Measurements from ENCODE around the gene ALOX12B. TPM values are rescaled to one million over a fixed set of nuclear protein-coding genes. Genes with fewer than 3 reads are reported as not detected.

ALOX12B gene
- total and polyA plus RNA-seq, 2 of the 8 experiments (the other 6 are each of a cell fraction or from before 2014, with no cell fraction given): 0.86 TPM; not detected in 1

- no peak overlapping the region for H3K4me3 ChIP-seq (ENCODE audit: extremely low read depth in 1 of 4, insufficient read depth in 2 of 4, low read depth in 3 of 4, low read length in 4 of 4)
- no peak overlapping the region for H2AK5ac ChIP-seq (ENCODE audit: low read depth, low read length)
- H2BK20ac ChIP-seq (ENCODE audit: low read length): no peak overlapping the region
- H4K20me1 ChIP-seq (replicated peaks in 1 of 2; ENCODE audit: control insufficient read depth in 1 of 2, insufficient read depth in 2 of 2, low read length in 2 of 2): peaks cover 2 to 6% of the 10 kb centered on the region in 2 experiments
- H3K36me3 ChIP-seq (ENCODE audit: control insufficient read depth in 2 of 4, insufficient read depth in 4 of 4, low read length in 3 of 4): no peaks in the 10 kb centered on the region
- H3K4me1 ChIP-seq (replicated peaks in 1 of 4; ENCODE audit: control insufficient read depth in 3 of 4, insufficient read depth in 4 of 4, low read length in 3 of 4): peaks cover 0 to 22% (median 9%) of the 10 kb centered on the region in 4 experiments; a peak in 6 of 7 replicates
- H4K8ac ChIP-seq (ENCODE audit: extremely low read depth, insufficient read depth, low read length): no peak overlapping the region
- H3K23me2 ChIP-seq (ENCODE audit: low read depth, low read length): peaks cover 13% of the 10 kb centered on the region
- DNase-seq (ENCODE audit: low read depth in 1 of 2, low spot score in 2 of 2) (no peak), FAIRE-seq (no peak)
- ChIA-PET POLR2A (ENCODE audit: partially characterized antibody) (interaction anchor here (1.2 to 1.3 kb wide), 2 partner anchors 10 to 47 kb away, joined by 3 to 4 read pairs; no protein-coding TSS in a partner anchor), CTCF (ENCODE audit: partially characterized antibody) (interaction anchor here (0.6 to 17.3 kb wide), 15 partner anchors 14 to 713 kb away, joined by 3 to 315 read pairs (median 5); partner anchors contain the start of genes ALOX12B and ALOXE3)
- no peak overlapping the region for H3K23ac ChIP-seq (ENCODE audit: insufficient read length)
- WGBS, 2 experiments (ENCODE audit: extremely low coverage in 1 of 2, insufficient coverage in 1 of 2, insufficient read length in 1 of 2, insufficient replicate concordance in 2 of 2, low coverage in 1 of 2, low lambda C conversion rate in 2 of 2, missing lambda C conversion rate in 1 of 2): 80% methylated on average over 3 of the region's 3 CpGs; no CpG with 5 or more reads in 1 of the 2 experiments
- H3K9ac ChIP-seq (replicated peaks in 1 of 4; ENCODE audit: extremely low read depth in 1 of 4, low read depth in 3 of 4, low read length in 3 of 4): no peak overlapping the region
- H3K14ac ChIP-seq (ENCODE audit: insufficient read length): no peak overlapping the region
- no peak overlapping the region for H2BK15ac ChIP-seq (ENCODE audit: low read length)
- H3K79me1 ChIP-seq (ENCODE audit: low read depth, low read length): no peaks in the 10 kb centered on the region
- no peaks in the 10 kb centered on the region for H3K79me2 ChIP-seq (ENCODE audit: control insufficient read depth in 1 of 2, insufficient read depth in 2 of 2, low read length in 2 of 2)
- H3K56ac ChIP-seq (replicated peaks; ENCODE audit: insufficient read length, low read depth, low read length): no peak overlapping the region
- H3K9me3 ChIP-seq (ENCODE audit: insufficient read depth in 2 of 2, low read depth in 1 of 2, low read length in 1 of 2): no peaks in the 10 kb centered on the region
- H2BK120ac ChIP-seq (replicated peaks; ENCODE audit: low read depth, low read length): no peak overlapping the region
- no peak overlapping the region for H2BK12ac ChIP-seq (ENCODE audit: low read depth, low read length)
- H2AFZ ChIP-seq (ENCODE audit: low read length): no peak overlapping the region
- H3K18ac ChIP-seq (ENCODE audit: extremely low read depth, low read length): no peak overlapping the region
- H3K27me3 ChIP-seq (replicated peaks in 1 of 4; ENCODE audit: control insufficient read depth in 3 of 4, extremely low read depth in 1 of 4, insufficient read depth in 3 of 4, low read length in 3 of 4): peaks cover 39 to 70% (median 58%) of the 10 kb centered on the region in 4 experiments
- H4K5ac ChIP-seq (ENCODE audit: insufficient read length, low read depth, low read length): no peak overlapping the region
- peak overlapping the region; percentile 42 for H4K91ac ChIP-seq (replicated peaks; ENCODE audit: insufficient read length, low read length)
- H3K4me2 ChIP-seq (ENCODE audit: insufficient read depth in 1 of 2, low read depth in 2 of 2, low read length in 2 of 2): no peak overlapping the region
- H2BK5ac ChIP-seq (ENCODE audit: low read depth, low read length): no peak overlapping the region
- no peak overlapping the region for H3K4ac ChIP-seq (replicated peaks; ENCODE audit: insufficient read length, low read depth, low read length)
- H3K27ac ChIP-seq (ENCODE audit: low read depth, low read length): no peak overlapping the region
- TF ChIP-seq TAF1 (IDR thresholded peaks at IDR 0.05; ENCODE audit: low read depth, low read length): no peak
- TF ChIP-seq CBX8 (IDR thresholded peaks at IDR 0.05; ENCODE audit: borderline replicate concordance, low read depth, low read length): no peak
- no peak for TF ChIP-seq TBP (IDR thresholded peaks at IDR 0.05; ENCODE audit: low read depth, low read length)
- no peak for TF ChIP-seq CBX5 (IDR thresholded peaks at IDR 0.05; ENCODE audit: low read depth, low read length)
- no peak for TF ChIP-seq EP300 (IDR thresholded peaks at IDR 0.05; ENCODE audit: borderline replicate concordance in 1 of 2, low read depth in 2 of 2, low read length in 2 of 2)
- no peak for TF ChIP-seq POU5F1 (IDR thresholded peaks at IDR 0.05; ENCODE audit: low read depth, low read length)
- no peak for TF ChIP-seq BACH1 (IDR thresholded peaks at IDR 0.05; ENCODE audit: low read length)
- TF ChIP-seq CREB1 (IDR thresholded peaks at IDR 0.05): no peak
- TF ChIP-seq EZH2 (IDR thresholded peaks at IDR 0.05; ENCODE audit: low read depth, low read length, severe bottlenecking): no peak
- TF ChIP-seq RAD21 (IDR thresholded peaks at IDR 0.05 in 1 of 2, conservative IDR thresholded peaks at IDR 0.05 in 1 of 2; ENCODE audit: low read depth in 2 of 2, low read length in 2 of 2): no peak
- TF ChIP-seq BCL11A (IDR thresholded peaks at IDR 0.05; ENCODE audit: low read depth in 2 of 2, low read length in 2 of 2): no peak
- TF ChIP-seq BRCA1 (IDR thresholded peaks at IDR 0.05; ENCODE audit: low read depth, low read length): no peak
- TF ChIP-seq RFX5 (IDR thresholded peaks at IDR 0.05; ENCODE audit: borderline replicate concordance, low read depth, low read length): no peak
- no peak for TF ChIP-seq ASH2L (IDR thresholded peaks at IDR 0.05; ENCODE audit: low read length)
- no peak for TF ChIP-seq POLR2A (IDR thresholded peaks at IDR 0.05; ENCODE audit: control extremely low read depth in 1 of 2, low read depth in 2 of 2, low read length in 2 of 2)
These were observed 12.4 kb downstream of the ALOX12B start for GRCh38 chr17:8075081-8075480.
